ENCODE measurements around the gene ATP13A3.

The ATP13A3 gene

GRCh38 chr3:194475138-194475932 is 11.5 kb downstream of the ATP13A3 start:
- DNase-seq, result no peak

- DNase-seq, result no peak
Observed at GRCh38 chr3:194474675-194475074, 12.1 kb downstream of the ATP13A3 start.

GRCh38 chr3:194472290-194472920 is 14.4 kb downstream of the ATP13A3 start:
- DNase-seq, result no peak

GRCh38 chr3:194471863-194472262 is 14.9 kb downstream of the ATP13A3 start:
- no peak for DNase-seq

- no peak for DNase-seq
Observed at GRCh38 chr3:194470615-194471014, 16.2 kb downstream of the ATP13A3 start.

- no peak for DNase-seq
Observed at GRCh38 chr3:194469977-194470376, 16.8 kb downstream of the ATP13A3 start.

GRCh38 chr3:194468086-194468485 is 18.7 kb downstream of the ATP13A3 start:
- DNase-seq, result no peak

- no peak for DNase-seq
Observed at GRCh38 chr3:194466761-194467356, 19.9 kb downstream of the ATP13A3 start.

GRCh38 chr3:194465920-194466570 is 20.8 kb downstream of the ATP13A3 start:
- DNase-seq, result no peak

GRCh38 chr3:194465246-194465645 is 21.6 kb downstream of the ATP13A3 start:
- DNase-seq, result no peak

- no peak for DNase-seq
Observed at GRCh38 chr3:194464692-194465091, 22.1 kb downstream of the ATP13A3 start.

GRCh38 chr3:194462936-194463335 is 23.9 kb downstream of the ATP13A3 start:
- no peak for DNase-seq

- DNase-seq, result no peak
Observed at GRCh38 chr3:194460566-194460965, 26.2 kb downstream of the ATP13A3 start.

GRCh38 chr3:194458131-194458530 is 28.7 kb downstream of the ATP13A3 start:
- DNase-seq, result no peak

- no peak for DNase-seq
Observed at GRCh38 chr3:194455481-194455880, 31.3 kb downstream of the ATP13A3 start.

GRCh38 chr3:194450341-194450740 is 36.5 kb downstream of the ATP13A3 start:
- no peak for DNase-seq

- no peak for DNase-seq
Observed at GRCh38 chr3:194449913-194450312, 36.9 kb downstream of the ATP13A3 start.

GRCh38 chr3:194447657-194448056 is 39.1 kb downstream of the ATP13A3 start:
- no peak for DNase-seq

- DNase-seq, result no peak
Observed at GRCh38 chr3:194447161-194447560, 39.6 kb downstream of the ATP13A3 start.

GRCh38 chr3:194446754-194447153 is 40.0 kb downstream of the ATP13A3 start:
- no peak for DNase-seq

GRCh38 chr3:194446172-194446571 is 40.6 kb downstream of the ATP13A3 start:
- no peak for DNase-seq

- no peak for DNase-seq
Observed at GRCh38 chr3:194443901-194444300, 42.9 kb downstream of the ATP13A3 start.

GRCh38 chr3:194440756-194441155 is 46.0 kb downstream of the ATP13A3 start:
- no peak for DNase-seq
